ENCODE data around the gene TGFB3. TPM values are rescaled to one million over a fixed set of nuclear protein-coding genes. Genes with fewer than 3 reads are reported as not detected.

The TGFB3 gene
- polyA plus RNA-seq, 1 donor (not counting 4 experiments of a cell fraction or from before 2014, with no cell fraction given): 1.1 TPM

DNA sequence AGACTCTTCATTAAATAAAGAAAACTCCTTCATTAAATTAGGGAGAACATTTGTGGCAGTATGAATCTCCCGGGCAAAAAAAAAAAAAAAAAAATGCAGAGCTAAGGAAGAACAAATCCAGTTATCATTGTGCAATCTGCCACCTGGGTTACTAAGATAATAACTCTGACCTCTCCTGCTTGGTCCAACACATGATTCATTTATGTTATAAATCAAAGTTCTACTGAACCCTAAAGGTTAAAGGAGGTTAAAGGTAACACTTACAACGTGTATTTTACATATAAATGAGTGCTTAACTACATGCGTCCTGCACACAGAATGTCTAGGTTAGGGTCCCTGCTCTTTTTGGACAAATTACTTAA lies 4.2 kb downstream of the TGFB3 start:
- TF ChIP-seq EZH2 (IDR thresholded peaks at IDR 0.05; ENCODE audit: low read length): no peak
- TF ChIP-seq, protein P1, sequence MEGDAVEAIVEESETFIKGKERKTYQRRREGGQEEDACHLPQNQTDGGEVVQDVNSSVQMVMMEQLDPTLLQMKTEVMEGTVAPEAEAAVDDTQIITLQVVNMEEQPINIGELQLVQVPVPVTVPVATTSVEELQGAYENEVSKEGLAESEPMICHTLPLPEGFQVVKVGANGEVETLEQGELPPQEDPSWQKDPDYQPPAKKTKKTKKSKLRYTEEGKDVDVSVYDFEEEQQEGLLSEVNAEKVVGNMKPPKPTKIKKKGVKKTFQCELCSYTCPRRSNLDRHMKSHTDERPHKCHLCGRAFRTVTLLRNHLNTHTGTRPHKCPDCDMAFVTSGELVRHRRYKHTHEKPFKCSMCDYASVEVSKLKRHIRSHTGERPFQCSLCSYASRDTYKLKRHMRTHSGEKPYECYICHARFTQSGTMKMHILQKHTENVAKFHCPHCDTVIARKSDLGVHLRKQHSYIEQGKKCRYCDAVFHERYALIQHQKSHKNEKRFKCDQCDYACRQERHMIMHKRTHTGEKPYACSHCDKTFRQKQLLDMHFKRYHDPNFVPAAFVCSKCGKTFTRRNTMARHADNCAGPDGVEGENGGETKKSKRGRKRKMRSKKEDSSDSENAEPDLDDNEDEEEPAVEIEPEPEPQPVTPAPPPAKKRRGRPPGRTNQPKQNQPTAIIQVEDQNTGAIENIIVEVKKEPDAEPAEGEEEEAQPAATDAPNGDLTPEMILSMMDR (optimal IDR thresholded peaks at IDR 0.05 in 1 of 3, IDR thresholded peaks at IDR 0.05 in 1 of 3, conservative IDR thresholded peaks at IDR 0.05 in 1 of 3; ENCODE audit: extremely low read depth in 1 of 3, insufficient read depth in 2 of 3, low read length in 3 of 3): no peak
- H3K27ac ChIP-seq (ENCODE audit: control insufficient read depth, insufficient read depth, low read length): no peak overlapping the region

DNA sequence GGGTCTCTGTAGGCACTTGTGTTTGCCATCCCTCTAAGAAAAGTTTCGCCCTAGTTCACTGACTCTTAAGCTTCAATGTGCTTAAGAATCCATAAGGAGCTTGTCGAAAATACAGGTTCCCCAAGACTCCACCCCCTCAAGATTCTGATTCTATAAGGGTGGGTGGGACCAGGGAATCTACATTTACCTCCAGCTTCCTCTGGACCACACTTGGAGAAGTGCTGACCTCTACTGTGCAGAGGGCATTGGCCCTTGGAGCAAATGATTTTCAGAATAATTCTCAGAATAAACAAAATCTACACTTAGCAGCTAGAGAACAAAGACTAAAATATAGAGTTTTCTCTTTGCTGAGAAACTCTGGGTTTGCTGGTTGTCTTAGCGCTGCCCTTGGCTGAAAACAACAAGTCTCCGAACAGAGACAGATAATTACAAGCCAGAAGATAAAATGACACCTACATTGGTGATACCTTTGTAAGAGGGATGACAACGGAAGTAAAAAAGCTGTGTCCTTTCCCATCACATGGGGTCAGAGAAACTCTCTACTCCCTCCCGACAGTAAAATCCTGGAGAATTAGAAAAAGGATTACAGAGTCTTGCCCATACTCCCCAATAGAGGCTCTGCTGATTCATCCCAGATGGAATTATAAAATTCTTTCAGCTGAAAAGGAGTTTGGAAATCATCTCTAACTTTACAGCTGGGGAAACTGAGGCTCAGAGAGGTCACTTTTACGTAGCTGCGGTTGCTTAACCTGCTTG lies 4.8 kb downstream of the TGFB3 start:
- dilution Hi-C loops (cut with MboI; ENCODE audit: extremely low pct_ligation_motif_present, low sequenced_read_pairs): no loop called here
- FAIRE-seq (no peak), DNase-seq (ENCODE audit: low read depth, low spot score) (no peak)
- Histone ChIP-seq H3K36me3 (ENCODE audit: control insufficient read depth in 2 of 2, extremely low read depth in 1 of 2, insufficient read depth in 2 of 2, low read length in 2 of 2) (no peaks in the 10 kb centered on the region), H4K20me1 (ENCODE audit: control insufficient read depth, extremely low read depth, insufficient read depth, low read length) (no peaks in the 10 kb centered on the region), H3K9me3 (ENCODE audit: control insufficient read depth, low read depth, low read length) (no peaks in the 10 kb centered on the region), H3K79me2 (ENCODE audit: control insufficient read depth, insufficient read depth, low read length) (no peaks in the 10 kb centered on the region), H3K4me3 (ENCODE audit: control insufficient read depth in 2 of 3, extremely low read depth in 1 of 3, insufficient read depth in 2 of 3, low read depth in 1 of 3, low read length in 3 of 3) (no peak overlapping the region), H3K27me3 (ENCODE audit: control insufficient read depth, extremely low read depth, insufficient read depth, low read length) (no peaks in the 10 kb centered on the region), H3K27ac (ENCODE audit: control insufficient read depth, insufficient read depth, low read length) (no peak overlapping the region), H3K4me1 (ENCODE audit: control insufficient read depth, extremely low read depth, insufficient read depth, low read length) (peaks cover 10% of the 10 kb centered on the region), H3K4me2 (ENCODE audit: control insufficient read depth, extremely low read depth, insufficient read depth, low read depth, low read length) (no peak overlapping the region), H3K9ac (ENCODE audit: control insufficient read depth, extremely low read depth, insufficient read depth, low read length) (no peak overlapping the region), H2AFZ (ENCODE audit: control insufficient read depth, low read length) (no peak overlapping the region), H3K9me1 (ENCODE audit: control insufficient read depth, extremely low read depth, insufficient read depth, low read length) (peaks cover 2% of the 10 kb centered on the region)
- TF ChIP-seq EZH2 (IDR thresholded peaks at IDR 0.05; ENCODE audit: low read length): no peak
- TF ChIP-seq, protein P1 (optimal IDR thresholded peaks at IDR 0.05 in 1 of 3, IDR thresholded peaks at IDR 0.05 in 1 of 3, conservative IDR thresholded peaks at IDR 0.05 in 1 of 3; ENCODE audit: extremely low read depth in 1 of 3, insufficient read depth in 2 of 3, low read length in 3 of 3): no peak

More for the DNA sequence above, 4.2 kb downstream of the TGFB3 start:
- Histone ChIP-seq H4K20me1 (ENCODE audit: control insufficient read depth, extremely low read depth, insufficient read depth, low read length) (no peaks in the 10 kb centered on the region), H3K36me3 (ENCODE audit: control insufficient read depth in 2 of 2, extremely low read depth in 1 of 2, insufficient read depth in 2 of 2, low read length in 2 of 2) (no peaks in the 10 kb centered on the region), H3K4me2 (ENCODE audit: control insufficient read depth, extremely low read depth, insufficient read depth, low read depth, low read length) (no peak overlapping the region), H3K9me3 (ENCODE audit: control insufficient read depth, low read depth, low read length) (no peaks in the 10 kb centered on the region), H3K4me3 (ENCODE audit: control insufficient read depth in 2 of 3, extremely low read depth in 1 of 3, insufficient read depth in 2 of 3, low read depth in 1 of 3, low read length in 3 of 3) (no peak overlapping the region), H3K4me1 (ENCODE audit: control insufficient read depth, extremely low read depth, insufficient read depth, low read length) (peaks cover 10% of the 10 kb centered on the region), H2AFZ (ENCODE audit: control insufficient read depth, low read length) (no peak overlapping the region), H3K27me3 (ENCODE audit: control insufficient read depth, extremely low read depth, insufficient read depth, low read length) (no peaks in the 10 kb centered on the region), H3K9me1 (ENCODE audit: control insufficient read depth, extremely low read depth, insufficient read depth, low read length) (peaks cover under 1% of the 10 kb centered on the region), H3K79me2 (ENCODE audit: control insufficient read depth, insufficient read depth, low read length) (no peaks in the 10 kb centered on the region), H3K9ac (ENCODE audit: control insufficient read depth, extremely low read depth, insufficient read depth, low read length) (no peak overlapping the region)
- dilution Hi-C loops (cut with MboI; ENCODE audit: extremely low pct_ligation_motif_present, low sequenced_read_pairs): no loop called here
- DNase-seq (ENCODE audit: low read depth, low spot score) (no peak), FAIRE-seq (no peak)
